Muscle of back (tissue), 11 donors: ENCODE results near the gene LILRA6. TPM values are rescaled to one million over a fixed set of nuclear protein-coding genes. Genes with fewer than 3 reads are reported as not detected.
A peak's percentile ranks its signal among the peaks of the same experiment; 100 is the strongest.
"Not testable (repeated sequence)": the region's sequence is repeated elsewhere in the genome, so short reads cannot be mapped to it uniquely, and the experiment has no call there.

ENCODE experiments used
- DNase-seq, 3 donors: peaks; one replicate each; pipeline versions ENCODE4 v3.0.0 to v3.0.0-alpha.2; 2013
- polyA plus RNA-seq, 10 donors: library from polyadenylated mRNA; unstranded; fragments of 120-200 nt; gene quantifications; one replicate each; pipeline ENCODE4 v1.2.1, GENCODE V29; 2013; ENCODE audit not compliant: insufficient read length in 10 of 10

LILRA6 gene
- polyA plus RNA-seq, 10 donors = 1.1 to 2.6 (median 1.5) TPM

- DNase-seq = peak; percentile 40 to 77 (median 69)
Observed at GRCh38 chr19:54207983-54208783, 34.4 kb downstream of the LILRA6 start.

DNA sequence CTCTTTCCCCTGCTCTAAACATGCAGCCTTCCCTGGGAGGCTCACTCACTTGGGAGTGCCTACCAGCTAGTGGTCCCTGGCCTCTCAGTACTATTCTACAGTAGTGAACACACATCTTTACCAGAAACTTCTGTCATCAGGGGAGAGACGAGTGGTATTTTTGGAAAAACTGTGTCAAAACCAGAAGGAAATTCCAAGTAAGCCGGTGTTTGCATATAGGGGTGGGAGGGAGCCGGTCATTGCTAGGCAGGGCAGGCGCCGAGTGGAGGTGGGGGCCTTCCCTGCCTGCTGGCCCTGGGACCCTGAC, 35.0 kb downstream of the LILRA6 start:
- no peak for DNase-seq

- DNase-seq = not testable (repeated sequence)
Observed at GRCh38 chr19:54207193-54207592, 35.4 kb downstream of the LILRA6 start.

DNA sequence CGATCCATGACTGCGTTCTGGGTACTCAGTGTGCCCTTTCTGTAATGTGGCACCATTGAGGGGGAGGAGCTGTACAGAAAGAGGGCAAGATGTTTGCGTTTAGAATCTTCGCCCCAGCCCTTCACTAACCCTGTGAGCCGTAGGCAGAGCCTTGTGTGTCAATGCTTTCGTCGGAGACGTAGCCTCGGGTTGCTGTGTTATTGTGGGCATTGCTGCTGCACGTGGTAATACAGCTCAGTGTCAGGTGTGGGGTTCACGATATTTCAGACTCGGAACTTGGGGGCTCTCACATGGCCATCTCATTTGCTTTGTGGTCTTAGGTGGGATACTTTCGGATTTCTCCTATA, 35.8 kb downstream of the LILRA6 start:
- DNase-seq = no peak

- DNase-seq = no peak
Observed at GRCh38 chr19:54206030-54206830, 36.4 kb downstream of the LILRA6 start.

DNA sequence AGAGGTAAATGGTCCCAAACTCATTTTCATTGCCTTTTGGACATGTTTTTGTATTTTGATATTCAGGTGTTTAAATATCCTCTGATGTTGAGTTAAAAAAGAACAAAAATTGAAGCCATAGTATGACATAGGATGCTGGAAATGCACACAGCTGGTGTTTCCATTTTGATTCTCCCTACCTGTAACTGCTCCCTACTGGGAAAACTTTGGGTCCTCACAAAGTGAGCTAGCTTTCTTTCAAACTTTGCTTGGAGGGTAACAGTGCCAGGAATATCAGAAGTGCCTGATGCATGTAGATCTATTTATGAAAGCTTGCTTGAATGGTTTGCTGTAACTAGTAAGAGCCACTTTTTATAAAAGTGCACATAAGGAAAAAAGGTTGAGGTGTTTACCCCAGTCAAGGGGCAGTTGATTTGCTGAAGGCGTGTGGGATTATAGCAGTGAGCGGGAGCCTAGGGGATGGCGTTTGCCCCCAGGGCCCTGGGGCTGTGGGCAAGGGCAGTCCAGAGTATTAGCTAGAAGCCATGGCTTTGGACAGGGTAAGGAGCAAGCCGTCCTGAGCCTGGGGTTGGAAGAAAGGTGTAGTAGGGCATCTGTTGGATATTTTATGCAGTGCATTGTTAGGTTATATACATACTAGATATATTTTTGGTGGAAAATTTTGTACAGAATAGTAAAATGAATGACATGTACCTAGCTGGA, 37.7 kb downstream of the LILRA6 start:
- no peak for DNase-seq

DNA sequence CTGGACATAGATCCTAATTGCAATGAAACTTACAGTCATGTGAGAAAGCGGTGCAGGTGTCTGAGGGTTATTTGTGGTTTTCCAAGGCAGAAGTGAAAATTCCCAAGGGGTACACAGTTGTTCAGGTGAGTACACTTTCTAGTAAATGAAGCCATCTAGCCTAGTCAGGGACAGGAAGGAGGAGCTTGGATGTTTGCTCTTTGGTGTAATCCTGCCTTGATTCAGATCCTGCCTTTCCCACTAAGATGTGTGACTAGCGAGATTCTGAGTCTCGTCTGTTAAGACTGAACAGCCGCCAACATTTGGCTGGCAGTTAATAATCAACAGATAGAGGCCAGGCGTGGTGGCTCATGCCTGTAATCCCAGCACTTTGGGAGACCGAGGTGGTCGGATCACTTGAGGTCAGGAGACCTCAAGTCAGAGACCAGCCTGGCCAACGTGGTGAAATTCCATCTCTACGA, 39.4 kb downstream of the LILRA6 start:
- no peak for DNase-seq

DNA sequence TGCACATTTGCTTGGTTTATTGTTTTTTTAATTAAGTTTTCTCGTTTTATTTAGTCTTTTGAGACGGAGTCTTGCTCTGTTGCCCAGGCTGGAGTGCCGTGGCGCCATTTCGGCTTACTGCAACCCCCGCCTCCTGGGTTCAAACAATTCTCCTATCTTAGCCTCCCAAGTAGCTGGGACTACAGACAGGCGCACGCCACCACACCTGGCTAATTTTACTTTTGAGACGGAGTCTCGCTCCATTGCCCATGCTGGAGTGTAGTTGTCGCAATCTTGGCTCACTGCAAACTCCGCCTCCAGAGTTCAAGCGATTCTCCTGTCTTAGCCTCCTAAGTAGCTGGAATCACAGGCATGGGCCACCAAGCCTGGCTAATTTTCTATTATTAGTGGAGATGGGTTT, 40.6 kb downstream of the LILRA6 start:
- no peak for DNase-seq

DNA sequence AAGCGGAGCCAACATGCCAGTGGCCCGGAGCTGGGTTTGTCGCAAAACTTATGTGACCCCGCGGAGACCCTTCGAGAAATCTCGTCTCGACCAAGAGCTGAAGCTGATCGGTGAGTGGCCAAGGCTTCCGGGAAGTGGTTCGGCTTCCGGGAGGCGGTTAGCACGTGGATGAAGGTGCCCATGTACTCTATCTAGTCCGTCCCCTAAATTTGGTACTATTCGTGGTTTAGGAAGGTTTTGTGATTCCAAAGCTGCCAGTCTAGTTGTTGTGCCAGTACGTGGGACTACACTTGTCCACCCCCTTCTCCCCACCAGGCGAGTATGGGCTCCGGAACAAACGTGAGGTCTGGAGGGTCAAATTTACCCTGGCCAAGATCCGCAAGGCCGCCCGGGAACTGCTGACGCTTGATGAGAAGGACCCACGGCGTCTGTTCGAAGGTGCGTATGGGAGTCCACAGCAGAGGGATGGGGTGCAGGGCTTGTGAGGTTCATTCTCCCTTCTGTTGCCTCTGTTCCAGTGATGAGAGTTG, 41.4 kb downstream of the LILRA6 start:
- DNase-seq = no peak

- DNase-seq = no peak
Observed at GRCh38 chr19:54199401-54199800, 43.2 kb downstream of the LILRA6 start.

GRCh38 chr19:54197121-54197520, 45.5 kb downstream of the LILRA6 start:
- DNase-seq = no peak

DNA sequence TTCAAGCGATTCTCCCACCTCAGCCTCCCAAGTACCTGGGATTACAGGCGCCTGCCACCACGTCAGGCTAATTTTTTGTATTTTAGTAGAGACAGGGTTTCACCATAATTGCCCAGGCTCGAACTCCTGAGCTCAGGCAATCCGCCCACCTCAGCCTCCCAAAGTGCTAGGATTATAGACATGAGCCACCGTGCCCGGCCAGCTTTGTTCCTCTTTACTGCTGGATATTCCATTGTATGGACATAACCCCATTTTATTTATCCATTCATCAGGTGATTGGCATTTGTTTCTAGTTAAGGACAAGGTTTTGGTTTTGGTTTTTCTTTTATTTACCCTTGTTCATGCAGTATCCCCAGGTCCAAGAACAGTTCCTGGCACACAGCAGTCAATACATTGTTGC, 46.1 kb downstream of the LILRA6 start:
- DNase-seq = no peak

DNA sequence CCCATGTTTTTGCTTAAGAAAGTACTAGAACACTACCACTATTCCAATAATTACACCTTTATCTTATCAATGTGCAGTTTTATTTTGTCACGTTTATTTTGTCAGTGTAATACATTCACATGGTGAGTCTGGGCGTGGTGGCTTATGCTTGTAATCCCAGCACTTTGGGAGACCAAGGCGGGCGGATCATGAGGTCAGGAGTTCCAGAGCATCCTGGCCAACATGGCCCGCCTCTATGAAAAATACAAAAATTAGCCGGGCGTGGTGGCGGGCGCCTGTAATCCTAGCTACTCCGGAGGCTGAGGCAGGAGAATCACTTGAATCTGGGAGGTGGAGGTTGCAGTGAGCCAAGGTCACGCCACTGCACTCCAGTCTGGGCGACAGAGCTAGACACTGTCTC, 48.1 kb downstream of the LILRA6 start:
- DNase-seq = not testable (repeated sequence)

DNA sequence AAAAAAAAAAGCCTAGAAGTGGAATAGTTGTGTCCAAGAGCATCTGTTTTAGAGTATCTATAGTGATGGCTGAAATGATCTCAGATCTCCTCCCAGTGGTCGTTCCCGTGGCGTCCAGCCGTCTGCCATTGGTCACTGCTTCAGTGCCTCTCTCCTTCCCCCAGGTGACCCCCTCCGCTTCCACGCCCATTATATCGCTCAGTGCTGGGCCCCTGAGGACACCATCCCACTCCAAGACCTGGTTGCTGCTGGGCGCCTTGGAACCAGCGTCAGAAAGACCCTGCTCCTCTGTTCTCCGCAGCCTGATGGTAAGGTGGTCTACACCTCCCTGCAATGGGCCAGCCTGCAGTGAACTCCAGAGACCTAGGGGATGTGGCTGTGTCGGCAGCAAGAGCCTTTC, 49.6 kb downstream of the LILRA6 start:
- DNase-seq = no peak

DNA sequence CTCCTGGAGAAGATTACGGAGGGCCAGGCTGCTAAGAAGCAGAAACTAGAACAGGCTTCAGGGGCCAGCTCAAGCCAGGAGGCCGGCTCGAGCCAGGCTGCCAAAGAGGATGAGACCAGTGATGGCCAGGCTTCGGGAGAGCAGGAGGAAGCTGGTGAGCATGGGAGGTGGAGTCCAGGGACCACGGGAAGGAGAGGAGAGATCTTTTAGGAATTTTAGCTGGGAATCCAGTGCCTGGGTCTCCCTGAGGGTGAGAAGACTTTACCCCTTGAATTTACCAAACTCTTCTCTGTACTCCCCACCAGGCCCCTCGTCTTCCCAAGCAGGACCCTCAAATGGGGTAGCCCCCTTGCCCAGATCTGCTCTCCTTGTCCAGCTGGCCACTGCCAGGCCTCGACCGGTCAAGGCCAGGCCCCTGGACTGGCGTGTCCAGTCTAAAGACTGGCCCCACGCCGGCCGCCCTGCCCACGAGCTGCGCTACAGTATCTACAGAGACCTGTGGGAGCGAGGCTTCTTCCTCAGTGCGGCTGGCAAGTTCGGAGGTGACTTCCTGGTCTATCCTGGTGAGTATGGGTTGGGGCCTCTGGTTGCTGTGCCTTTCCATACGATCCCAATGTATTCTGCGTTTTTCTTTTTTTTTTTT, 50.7 kb downstream of the LILRA6 start:
- no peak for DNase-seq

- peak in 2 of 3 donors; percentile 88 to 91 for DNase-seq
Observed at GRCh38 chr19:54191011-54191810, 51.4 kb downstream of the LILRA6 start, which contains the start of gene TSEN34. Gene TSEN34 (plus strand): TSS chr19:54191308. CDS start chr19:54191365, 57 bp downstream.

GRCh38 chr19:54190503-54191010, 52.0 kb downstream of the LILRA6 start:
- DNase-seq = peak; percentile 99 to 100 (median 100)

DNA sequence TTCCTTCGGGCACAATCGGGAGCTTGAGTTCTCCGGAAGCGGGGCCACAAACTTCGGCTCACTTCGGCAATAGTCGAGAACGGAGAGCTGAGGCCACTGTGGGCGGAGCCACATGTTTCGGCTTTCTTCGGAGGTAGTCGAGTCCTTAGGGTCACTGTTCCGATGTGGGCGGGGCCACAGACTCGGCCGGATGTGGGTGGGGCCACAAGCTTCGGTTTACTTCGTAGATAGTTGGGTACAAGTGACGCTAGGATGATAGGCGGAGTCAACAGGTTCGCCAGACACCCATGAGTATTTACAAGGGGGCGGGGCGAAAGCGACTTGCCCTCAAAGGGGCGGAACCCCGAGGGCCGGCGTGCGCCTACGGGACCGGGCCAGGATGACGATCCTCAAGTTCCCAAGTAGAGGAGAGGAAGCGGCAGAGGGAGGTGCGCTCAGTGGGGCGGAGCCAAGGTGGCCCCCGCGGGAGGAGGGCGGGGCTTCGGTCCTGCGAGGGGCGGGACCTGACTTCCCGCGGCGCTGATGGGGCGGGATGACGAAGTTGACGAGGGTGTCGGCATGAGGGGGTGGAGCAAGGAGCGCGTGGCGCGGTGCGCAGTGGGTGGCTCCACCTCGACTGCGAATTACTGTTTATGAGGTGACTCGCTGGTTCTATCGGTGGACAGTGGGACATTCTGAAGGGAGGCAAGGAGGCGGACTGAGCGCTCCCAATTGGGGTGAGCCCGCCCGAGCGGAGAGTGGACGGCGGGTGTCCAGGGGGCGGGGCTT, 52.7 kb downstream of the LILRA6 start:
- DNase-seq = peak; percentile 100

DNA sequence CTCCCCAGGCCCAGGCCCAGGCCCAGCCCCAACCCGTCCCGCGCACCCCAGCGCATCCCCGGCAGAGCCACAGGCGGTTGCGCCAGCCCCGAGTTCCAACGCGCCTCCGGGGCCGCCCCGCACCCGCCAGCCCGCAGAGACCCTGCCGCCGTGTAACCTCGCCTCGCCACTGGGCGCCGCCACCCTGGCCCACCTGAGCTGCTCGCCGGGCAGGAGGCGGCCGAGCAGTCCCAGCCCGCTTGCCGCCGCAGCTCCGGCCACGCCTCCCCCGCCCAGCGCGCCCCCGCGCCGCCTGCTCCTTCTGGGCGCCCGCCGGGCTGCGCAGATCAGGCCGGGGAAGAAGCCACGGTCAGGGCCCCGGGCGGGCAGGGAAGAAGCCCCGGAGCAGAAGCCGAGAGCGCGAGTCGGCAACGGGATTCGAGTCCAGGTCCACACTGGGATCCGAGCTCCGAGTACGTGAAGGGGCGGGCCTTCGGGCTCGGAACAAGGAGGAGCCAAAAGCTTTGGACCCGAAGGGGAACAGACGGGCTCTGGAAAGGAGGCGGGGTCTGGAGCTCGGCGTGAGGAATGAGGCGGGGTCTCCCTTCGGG, 53.4 kb downstream of the LILRA6 start, which contains the start of gene MBOAT7:
TSS of gene MBOAT7 (minus strand) at position 436 of the 590 bp plus-strand sequence. CDS start 1,072 bp downstream, outside the sequence.
- no peak for DNase-seq
